GM21526 (cell line): ENCODE data around the gene SPAG4.
A peak's percentile ranks its signal among the peaks of the same experiment; 100 is the strongest.

Experiments
- ATAC-seq: cut with Tn5 transposase; IDR thresholded peaks from one replicate; pipeline ENCODE4 v1.9.1; 2021; ENCODE audit warnings: moderate library complexity; ENCODE audit not compliant: unreplicated experiment, low FRiP score

The SPAG4 gene

GRCh38 chr20:35652641-35653429, 37.2 kb downstream of the SPAG4 start:
- ATAC-seq: no peak

- ATAC-seq: no peak
Observed at GRCh38 chr20:35653430-35653734, 37.8 kb downstream of the SPAG4 start.

GRCh38 chr20:35653893-35654292, 38.3 kb downstream of the SPAG4 start:
- ATAC-seq: no peak

- no peak for ATAC-seq
Observed at GRCh38 chr20:35654415-35654814, 38.8 kb downstream of the SPAG4 start.

- no peak for ATAC-seq
Observed at GRCh38 chr20:35657271-35657670, 41.6 kb downstream of the SPAG4 start.

- no peak for ATAC-seq
Observed at GRCh38 chr20:35660122-35660937, 44.7 kb downstream of the SPAG4 start.

- ATAC-seq: no peak
Observed at GRCh38 chr20:35661053-35661452, 45.4 kb downstream of the SPAG4 start.

GRCh38 chr20:35661908-35662307, 46.3 kb downstream of the SPAG4 start:
- no peak for ATAC-seq

- no peak for ATAC-seq
Observed at GRCh38 chr20:35662551-35662950, 46.9 kb downstream of the SPAG4 start.

GRCh38 chr20:35663516-35664465, 48.2 kb downstream of the SPAG4 start:
- ATAC-seq: peak; percentile 33

GRCh38 chr20:35664466-35665206, 49.0 kb downstream of the SPAG4 start, which contains the start of the genes CPNE1 and RBM12:
Gene CPNE1 (minus strand): TSS chr20:35664900. CDS start chr20:35632923, 31,977 bp downstream.
Gene RBM12 (minus strand): TSS chr20:35664900. CDS start chr20:35655322, 9,578 bp downstream.
- peak; percentile 69 for ATAC-seq

- no peak for ATAC-seq
Observed at GRCh38 chr20:35665949-35666288, 50.3 kb downstream of the SPAG4 start.

GRCh38 chr20:35669221-35669620, 53.6 kb downstream of the SPAG4 start:
- no peak for ATAC-seq

- ATAC-seq: no peak
Observed at GRCh38 chr20:35669681-35670080, 54.1 kb downstream of the SPAG4 start.
